Measurements from ENCODE around the gene HTR2B.
"Not testable (repeated sequence)": the region's sequence is repeated elsewhere in the genome, so short reads cannot be mapped to it uniquely, and the experiment has no call there.

Gene HTR2B
- total RNA-seq, result 0 to 0.92 (median 0.11) reads per million in 18 experiments

- no peak for DNase-seq
These were observed at the start of gene HTR2B for GRCh38 chr2:231124838-231125568. TSS of gene HTR2B (minus strand) at chr2:231125042. CDS start at chr2:231123764, 1,278 bp downstream.

- DNase-seq, result no peak
These were observed 49.4 kb upstream of the HTR2B start for GRCh38 chr2:231174211-231174651.

- no peak for DNase-seq
These were observed 47.2 kb upstream of the HTR2B start for GRCh38 chr2:231172025-231172424.

GRCh38 chr2:231170055-231170454, 45.2 kb upstream of the HTR2B start:
- no peak for DNase-seq

- no peak for DNase-seq
These were observed 44.6 kb upstream of the HTR2B start for GRCh38 chr2:231169488-231169887.

GRCh38 chr2:231168460-231169139, 43.8 kb upstream of the HTR2B start:
- DNase-seq, result peak; percentile 22 to 36

GRCh38 chr2:231167745-231168459, 43.1 kb upstream of the HTR2B start:
- peak; percentile 19 to 35 for DNase-seq

- DNase-seq, result peak; percentile 30
These were observed 38.7 kb upstream of the HTR2B start for GRCh38 chr2:231163414-231164095.

- DNase-seq, result no peak
These were observed 38.2 kb upstream of the HTR2B start for GRCh38 chr2:231163011-231163410.

GRCh38 chr2:231161877-231162329, 37.1 kb upstream of the HTR2B start:
- DNase-seq, result peak; percentile 77 to 81

GRCh38 chr2:231161252-231161839, 36.5 kb upstream of the HTR2B start:
- DNase-seq, result no peak

- no peak for DNase-seq
These were observed 35.9 kb upstream of the HTR2B start for GRCh38 chr2:231160701-231161100.

- no peak for DNase-seq
These were observed 34.5 kb upstream of the HTR2B start for GRCh38 chr2:231159306-231159705.

- DNase-seq, result no peak
These were observed 28.1 kb upstream of the HTR2B start for GRCh38 chr2:231152800-231153557.

- no peak for DNase-seq
These were observed 21.8 kb upstream of the HTR2B start for GRCh38 chr2:231146665-231147064.

GRCh38 chr2:231144896-231145295, 20.1 kb upstream of the HTR2B start:
- no peak for DNase-seq

- DNase-seq, result not testable (repeated sequence)
These were observed 16.0 kb upstream of the HTR2B start for GRCh38 chr2:231140808-231141207.

- DNase-seq, result no peak
These were observed 15.0 kb upstream of the HTR2B start for GRCh38 chr2:231139796-231140195.

GRCh38 chr2:231138699-231139098, 13.9 kb upstream of the HTR2B start:
- DNase-seq, result no peak

- DNase-seq, result peak; percentile 58 to 77
These were observed 10.2 kb upstream of the HTR2B start for GRCh38 chr2:231134910-231135655.

Data from inflammatory macrophage (primary cell).